ENCODE measurements around the gene B3GNT8.
"Not testable (repeated sequence)": the region's sequence is repeated elsewhere in the genome, so short reads cannot be mapped to it uniquely, and the experiment has no call there.

GRCh38 chr19:41435376-41435775 lies 8.2 kb upstream of the B3GNT8 start:
- not testable (repeated sequence) for TF ChIP-seq KAT2B (IDR thresholded peaks at IDR 0.05; ENCODE audit: low read depth, low read length); PRDM10 (IDR thresholded peaks at IDR 0.05; ENCODE audit: partially characterized antibody)

All from K562 (cell line).